Hindlimb muscle (tissue), 1 donor: Measurements from ENCODE around the gene SLC38A8. TPM values are rescaled to one million over a fixed set of nuclear protein-coding genes. Genes with fewer than 3 reads are reported as not detected.

ENCODE experiments used
- DNase-seq: peaks from one replicate; pipeline ENCODE4 v3.0.0-alpha.2; 2013
- polyA plus RNA-seq: library from polyadenylated mRNA; unstranded; fragments of 120-200 nt; gene quantifications from one replicate; pipeline ENCODE4 v1.2.1, GENCODE V29; 2013; ENCODE audit not compliant: insufficient read length

The SLC38A8 gene
- not detected for polyA plus RNA-seq

DNA sequence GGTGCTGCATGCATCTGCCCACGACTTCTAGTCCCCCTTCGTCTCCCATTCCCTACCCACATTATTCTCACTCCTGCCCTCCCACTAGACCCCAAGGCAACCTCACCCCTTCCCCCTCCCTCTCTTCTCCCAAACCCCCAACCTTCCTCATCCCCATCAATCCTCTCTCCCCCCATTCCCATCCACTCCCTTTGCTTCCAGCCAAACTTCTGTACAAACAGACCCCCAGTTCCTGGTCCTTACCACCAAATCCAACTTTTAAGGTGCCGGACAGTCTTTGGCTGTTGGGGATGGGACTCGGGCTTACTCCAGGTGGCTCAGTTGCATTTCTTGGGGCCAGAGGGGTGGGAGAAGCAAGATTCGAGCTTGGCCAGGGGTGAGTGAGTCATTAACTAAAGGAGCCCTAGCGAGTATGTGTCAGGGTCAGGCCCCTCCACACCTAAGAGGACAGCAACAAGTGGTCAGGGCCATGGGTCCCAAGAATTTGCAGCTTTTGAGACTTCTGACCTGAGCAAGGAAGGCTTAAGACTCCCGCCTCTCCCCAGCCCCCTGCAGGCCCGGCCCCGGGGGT lies at the start of gene SLC38A8:
TSS of gene SLC38A8 (minus strand) at position 488 of the 571 bp plus-strand sequence. CDS start 638 bp downstream, outside the sequence.
- DNase-seq: no peak

DNA sequence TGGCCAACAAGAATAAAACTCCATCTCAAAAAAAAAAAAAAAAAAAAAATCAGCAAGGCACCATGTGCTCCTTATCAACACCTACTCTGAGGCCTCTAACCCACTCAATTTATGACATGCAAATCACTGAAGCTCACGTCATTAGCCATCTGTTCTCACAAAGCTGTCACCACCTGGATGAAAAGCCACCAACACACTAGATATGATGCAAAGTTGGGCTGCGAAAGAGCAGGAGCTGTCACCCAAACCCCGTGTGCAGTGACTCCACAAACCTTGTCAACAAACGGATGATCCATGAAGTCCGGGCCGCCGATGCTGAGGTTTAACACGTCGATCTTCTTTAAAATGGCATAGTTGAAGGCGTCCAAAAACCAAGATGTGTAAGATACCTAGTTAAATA lies 48.9 kb upstream of the SLC38A8 start:
- no peak for DNase-seq

DNA sequence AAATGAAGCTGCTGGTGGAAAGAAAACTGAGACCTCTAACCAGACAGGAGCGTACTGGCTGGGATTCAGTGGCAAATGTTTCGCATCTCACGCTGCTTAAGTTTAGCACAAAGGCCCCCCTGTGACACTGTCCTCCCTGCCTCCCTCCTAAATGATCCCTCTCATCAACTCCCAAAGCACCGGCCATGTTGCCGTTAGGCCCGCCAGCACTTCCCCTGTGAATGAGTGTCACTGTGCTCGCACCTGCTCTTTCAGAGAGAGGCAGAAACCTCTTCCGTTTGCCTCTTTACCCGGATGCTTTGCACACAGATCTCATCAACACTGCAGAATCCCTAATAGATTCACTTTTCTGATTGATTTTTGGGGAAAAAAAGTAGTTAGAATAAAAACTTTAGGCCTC lies 47.6 kb upstream of the SLC38A8 start:
- no peak for DNase-seq

DNA sequence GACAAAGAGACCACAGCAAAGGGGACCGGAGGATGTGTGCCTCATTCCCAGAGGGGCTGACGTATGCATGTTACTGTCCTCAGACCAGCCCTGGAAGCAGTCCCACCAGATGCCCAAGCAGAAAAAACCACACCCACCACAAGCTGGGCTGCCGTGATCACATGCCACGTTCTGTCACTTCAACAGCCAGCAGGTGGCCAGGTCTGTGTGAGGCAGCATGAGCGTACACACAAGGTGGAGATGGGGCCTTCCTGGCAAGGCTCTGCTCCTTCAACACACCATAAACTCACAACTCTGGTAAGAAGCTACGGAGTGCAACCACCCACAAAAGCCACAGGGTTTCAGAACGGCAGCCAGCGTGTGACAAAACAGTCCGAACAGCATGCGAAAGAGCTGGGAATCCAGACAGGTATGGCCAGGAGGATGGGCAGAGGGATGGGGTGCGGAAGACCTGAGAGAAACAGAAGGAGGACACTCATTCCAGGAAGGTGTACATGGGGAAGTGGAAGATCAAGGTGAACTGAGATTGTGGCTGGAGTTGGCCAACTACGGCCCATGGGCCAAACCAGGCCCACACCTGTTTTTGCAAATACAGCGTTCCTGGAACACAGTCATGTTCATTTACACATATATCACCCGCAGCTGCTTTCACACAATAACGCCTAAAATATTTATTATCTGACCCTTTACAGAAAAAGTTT lies 46.2 kb upstream of the SLC38A8 start:
- DNase-seq: no peak

DNA sequence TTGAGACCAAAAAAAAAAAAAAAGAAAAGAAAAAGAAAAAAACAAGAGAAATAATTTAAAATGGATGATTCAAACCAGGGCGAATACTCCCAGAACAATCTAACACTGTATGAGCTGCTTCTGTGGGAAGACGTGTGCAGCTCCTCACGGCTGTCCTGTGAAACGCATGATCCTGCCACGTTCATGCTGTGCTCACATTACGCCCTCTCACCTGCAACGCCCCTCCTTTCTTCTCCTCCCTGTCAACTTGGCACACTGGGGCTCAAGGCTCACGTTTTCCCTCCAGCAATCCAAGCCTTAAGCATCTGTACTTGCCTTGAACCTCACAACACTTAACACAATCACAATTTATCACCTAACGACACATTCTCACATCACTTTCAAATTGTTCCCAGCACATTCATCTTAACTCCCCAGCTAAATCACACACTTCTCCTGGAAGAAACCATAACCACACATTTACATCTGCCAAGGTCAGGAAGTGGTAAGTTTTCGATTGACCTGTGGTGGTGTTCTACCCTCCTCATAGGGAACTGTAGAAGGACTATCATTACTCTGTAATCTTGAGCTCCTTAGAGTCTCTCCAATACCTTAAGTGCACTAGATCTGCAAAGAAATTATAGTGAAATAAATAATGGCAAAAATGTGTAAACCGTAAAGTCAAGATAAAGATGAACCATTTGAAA lies 45.0 kb upstream of the SLC38A8 start:
- DNase-seq: no peak

DNA sequence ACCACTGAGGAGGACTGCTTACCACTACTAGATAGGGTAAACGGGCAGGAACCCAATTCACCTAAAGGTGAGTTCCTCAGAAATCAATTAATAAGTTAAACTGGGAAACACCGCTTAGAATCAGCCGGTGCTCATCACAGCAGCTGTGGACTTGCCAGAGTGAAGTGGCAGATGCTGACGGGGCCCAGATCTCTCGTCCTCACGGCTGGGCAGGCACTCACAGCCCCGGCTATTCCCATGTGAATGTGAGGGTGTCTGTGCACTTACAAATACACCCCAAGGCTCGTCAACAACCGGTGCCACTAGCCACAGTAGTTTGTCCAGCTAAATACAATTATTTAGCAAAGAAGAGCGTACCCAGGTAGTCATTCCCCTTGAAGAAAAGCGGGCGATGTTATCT lies 44.4 kb upstream of the SLC38A8 start:
- DNase-seq: no peak

DNA sequence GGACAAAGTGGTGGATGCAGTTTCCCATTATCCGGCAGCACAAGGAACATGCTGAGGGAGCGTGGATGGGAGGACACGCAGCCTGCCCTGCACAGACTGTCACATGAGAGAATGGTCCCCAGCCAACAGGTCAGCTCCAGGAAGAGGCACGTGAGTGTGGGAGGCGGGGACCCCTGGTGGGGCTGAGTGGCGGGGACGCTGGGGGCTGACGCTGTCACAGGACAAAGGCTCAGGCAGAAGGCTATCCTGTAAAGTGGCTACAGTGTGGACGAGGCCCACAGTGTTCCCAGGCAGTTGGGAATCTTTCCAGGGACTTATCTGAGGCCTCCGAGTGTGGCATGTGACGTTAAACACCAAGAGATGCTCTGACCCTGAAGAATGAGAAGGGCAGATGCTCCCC lies 43.7 kb upstream of the SLC38A8 start:
- DNase-seq: no peak

DNA sequence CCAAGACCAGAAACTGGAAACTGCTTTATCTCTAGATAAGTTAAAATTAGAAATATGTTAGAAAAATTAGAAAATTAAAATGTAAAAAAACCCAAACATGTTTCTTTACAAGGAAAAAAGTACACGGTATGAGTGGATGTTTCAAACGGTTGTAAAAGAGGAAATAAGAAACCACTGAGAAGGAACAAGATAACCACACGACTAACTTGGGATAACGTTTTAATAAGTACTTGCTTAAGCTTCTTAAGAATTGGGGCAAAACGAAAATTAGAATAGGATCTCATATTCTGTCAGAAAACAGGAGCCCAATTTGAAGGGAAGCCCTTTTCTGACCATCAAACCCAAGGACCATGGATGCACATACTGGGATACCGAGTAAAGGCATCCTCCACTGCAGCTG lies 43.2 kb upstream of the SLC38A8 start:
- no peak for DNase-seq

DNA sequence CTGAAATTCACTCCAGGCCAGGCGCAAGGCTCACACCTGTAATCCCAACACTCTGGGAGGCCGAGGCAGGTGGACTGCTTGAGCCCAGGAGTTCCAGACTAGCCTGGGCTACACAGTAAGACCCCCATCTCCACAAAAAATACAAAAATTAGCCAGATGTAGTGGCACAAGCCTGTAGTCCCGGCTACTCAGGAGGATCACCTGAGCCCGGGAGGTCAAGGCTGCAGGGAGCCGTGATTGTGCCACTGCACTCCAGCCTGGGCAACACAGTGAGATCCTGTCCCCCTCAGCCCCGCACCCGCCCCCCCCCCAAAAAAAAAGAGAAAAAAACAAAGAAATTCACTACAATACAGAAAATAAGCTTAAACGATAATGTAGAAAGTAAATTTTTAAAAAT lies 42.7 kb upstream of the SLC38A8 start:
- no peak for DNase-seq

DNA sequence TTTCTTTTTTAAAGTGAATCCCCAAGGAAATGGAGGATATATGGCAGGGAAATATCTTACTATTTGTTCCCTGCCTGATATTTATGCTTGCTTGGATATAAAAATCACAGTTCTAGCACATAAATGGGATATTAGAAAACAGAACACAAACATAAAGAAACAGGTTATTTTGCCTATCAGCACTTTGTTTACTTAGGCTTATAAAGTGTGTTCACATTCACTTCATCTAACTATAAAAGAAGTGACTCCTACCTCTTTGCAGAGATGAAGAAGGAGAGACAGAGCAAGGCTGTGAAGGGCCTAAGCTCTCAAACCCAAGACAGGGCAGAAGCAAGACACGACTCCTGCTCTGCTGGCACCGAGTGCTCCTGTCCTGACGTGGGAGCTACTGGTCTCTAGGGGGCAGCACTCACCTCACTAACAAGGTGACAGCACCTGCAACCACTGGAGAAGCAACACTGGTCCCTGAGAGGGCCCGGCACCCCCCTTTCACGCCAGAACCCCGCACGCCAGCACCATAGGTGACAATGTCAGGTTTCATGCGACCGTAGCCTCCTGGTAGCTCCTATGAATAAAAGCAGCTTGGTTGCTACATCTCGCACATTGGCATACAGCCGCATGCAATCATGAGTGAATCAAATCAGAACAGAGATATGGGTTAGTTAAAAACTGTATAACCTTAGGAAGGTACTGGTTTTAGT lies 42.1 kb upstream of the SLC38A8 start:
- DNase-seq: no peak

DNA sequence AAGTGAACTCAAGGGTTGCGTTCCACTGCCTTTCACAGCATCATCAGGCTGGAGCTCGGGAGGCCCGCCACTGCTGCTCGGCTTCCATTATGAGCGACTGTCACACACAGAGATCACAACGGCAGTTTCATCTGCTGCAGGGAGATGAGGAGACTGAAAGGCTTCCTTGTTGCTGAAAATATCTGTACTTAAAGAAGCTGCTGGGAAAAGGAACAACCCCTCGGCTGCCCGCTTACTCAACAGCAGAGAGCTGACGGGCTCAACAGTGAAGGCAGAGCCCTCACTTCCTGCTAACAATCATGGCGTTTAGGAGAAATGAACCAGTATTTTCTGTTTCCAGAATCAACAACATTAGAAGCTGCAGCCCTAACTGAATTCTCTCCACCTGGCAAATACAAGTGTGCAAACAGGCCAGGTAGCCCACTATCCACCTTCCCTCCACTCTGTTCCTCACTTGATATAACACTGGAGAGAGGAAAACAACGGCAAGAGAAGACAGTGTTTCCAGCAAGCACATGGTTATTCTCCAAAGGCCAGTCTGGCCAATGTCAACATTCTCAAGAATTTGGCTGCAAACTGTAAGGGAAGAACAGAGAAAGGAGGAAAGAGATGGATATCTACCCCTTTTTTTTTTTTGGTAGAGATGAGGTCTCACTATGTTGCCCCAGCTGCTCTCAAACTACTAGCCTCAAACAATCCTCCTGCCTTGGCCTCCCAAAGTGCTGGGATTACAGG lies 40.4 kb upstream of the SLC38A8 start:
- no peak for DNase-seq

DNA sequence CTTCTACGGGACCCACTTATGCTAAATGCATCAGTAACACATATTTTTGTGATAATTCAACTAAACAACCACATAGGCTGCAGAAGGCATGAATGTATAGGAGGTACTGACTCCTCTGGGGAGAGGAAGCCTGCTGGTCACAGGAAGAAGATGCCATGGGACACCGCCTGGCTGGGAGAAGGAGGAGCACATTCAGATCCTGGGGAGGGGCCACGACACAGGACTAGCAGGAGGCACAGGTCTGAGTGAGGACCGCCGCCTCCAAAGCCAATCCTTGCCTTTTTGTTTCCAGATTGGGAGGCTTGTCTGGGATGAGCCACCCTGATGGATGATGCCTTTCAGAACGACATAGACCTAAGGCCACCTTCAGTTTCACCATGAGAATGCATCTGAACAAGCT lies 39.5 kb upstream of the SLC38A8 start:
- no peak for DNase-seq

DNA sequence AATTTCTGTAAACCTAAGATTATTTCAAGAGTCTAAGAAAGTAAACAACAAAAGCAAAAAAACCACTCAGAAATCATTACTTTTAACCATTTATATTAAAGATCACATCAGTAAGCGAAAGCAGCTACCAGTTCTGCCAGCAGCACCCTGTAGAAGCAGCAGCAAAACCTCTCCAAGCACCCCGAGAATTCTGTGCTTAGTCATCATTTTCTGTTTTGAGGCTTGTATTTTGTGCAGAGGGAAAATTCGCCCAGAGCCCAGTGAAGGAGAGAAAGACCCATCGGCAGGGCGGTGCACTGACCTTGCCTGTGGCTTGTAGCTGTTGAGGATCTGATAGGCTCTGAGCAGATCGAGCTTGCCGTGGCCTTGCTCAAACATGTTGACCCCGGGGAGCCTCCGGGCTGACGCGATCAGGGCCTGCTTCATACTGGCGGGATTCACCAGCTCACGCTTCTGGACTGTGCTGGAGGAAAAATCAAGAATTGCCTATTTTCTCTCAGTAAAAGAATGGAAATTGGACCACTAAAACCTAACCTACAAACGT lies 38.9 kb upstream of the SLC38A8 start:
- DNase-seq: no peak

DNA sequence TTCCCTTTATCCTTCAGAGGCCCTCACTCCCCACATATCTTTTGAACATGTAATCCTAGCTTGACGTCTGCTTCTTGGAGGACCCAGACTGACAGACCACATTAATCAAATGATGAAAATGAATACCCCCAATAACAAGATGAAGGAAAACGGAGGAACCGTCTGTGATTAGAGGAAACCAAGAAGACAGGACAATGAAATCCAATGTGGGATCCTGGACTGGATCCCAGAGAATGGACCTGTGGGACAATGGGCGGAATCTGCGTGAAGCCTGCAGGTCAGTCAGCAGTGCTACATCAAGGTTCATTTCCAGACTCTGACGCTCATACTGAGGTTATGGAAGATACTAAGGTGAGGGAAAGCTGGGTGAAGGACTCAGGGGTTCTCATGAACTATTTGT lies 38.2 kb upstream of the SLC38A8 start:
- no peak for DNase-seq

DNA sequence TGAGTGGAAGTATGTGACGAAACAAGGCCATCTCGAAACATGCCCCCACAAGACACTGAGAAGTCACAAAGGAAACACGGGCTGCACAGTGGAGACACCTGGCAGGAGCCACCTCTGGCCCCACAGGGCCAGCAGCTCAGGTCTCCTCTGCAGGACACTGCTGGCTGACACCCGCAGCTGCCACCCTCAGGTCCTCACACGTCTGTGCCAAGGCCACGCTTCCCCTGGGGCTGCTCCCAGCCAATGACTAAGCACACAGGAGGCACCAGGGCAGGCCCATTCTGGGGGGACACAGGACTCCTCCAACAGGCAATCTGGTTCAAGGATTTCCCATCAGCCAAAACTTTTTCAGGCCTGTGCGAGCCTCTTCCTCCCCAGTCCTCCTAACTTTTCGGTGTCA lies 37.8 kb upstream of the SLC38A8 start:
- no peak for DNase-seq

DNA sequence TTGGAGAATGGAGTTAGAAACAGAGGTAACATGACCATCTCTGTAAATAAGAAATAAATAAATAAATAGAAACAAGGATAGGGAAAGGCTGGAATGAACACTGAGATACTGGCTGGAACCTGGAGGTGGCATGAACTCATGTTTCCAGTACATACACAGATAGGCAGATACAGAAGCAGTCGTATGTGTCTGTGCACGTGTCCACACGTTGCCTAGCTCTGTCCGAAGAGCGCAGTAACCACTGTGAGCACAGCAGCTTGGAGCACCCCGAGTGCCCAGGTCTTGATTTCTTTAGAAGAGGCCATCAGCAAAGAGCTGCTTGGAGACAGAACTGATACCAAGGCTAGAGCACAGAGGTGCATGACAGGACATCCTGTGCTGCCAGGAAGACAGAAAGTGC lies 37.1 kb upstream of the SLC38A8 start:
- DNase-seq: no peak

DNA sequence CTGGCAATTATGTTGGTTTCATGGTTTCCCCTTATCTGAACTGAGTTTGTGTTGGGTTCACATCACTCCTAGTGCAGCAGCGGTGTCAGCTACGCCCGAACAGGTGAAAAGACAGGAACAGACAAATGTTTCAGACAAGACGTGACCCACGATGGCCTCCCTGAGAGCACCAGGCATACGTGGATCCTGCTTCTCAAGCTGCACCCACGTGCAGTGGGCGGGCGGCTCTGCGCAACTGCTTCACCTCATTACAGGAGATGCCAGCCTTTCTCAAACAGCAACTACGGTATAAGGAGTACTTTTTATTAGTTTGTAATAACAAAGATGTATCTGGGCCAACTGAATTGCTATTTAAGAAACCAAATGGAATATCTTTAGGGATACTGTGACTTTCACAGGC lies 32.8 kb upstream of the SLC38A8 start:
- DNase-seq: no peak

DNA sequence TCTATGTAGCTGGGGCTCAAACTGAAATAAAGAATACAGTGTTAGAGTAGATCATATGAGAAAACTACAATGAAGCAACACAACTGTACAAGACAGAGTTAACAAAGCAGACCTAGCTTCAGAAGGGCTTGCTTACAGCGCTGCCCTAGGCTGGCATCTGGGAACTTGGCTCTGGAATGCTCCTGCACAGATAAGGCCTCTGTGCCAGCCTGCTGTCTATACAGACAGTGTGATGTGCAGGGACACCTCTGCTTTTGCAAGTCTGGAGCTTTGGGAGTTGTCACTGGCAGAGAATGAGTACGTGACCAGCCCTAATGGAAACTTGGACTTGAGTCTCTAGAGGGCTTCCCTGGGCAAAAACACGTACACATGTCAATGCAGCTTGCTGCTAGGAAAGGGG lies 32.1 kb upstream of the SLC38A8 start:
- DNase-seq: no peak

DNA sequence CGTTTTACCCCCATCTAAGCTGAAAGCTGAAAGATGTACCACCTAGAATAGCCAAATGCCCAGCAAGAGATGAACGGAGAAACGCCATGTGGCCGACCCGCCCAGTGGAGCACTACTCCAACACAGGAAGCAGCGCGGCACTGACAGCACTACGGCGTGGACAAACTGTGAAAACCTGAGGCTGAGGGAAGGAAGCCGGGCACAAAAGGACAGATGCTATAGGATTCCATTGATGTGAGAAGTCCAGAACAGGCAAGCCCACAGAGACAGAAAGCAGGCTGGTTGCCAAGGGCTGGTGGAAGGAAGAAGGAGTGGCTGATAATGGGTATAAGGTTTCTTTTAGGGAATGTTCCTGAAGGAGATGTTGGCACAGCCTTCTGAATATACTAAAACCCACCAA lies 29.4 kb upstream of the SLC38A8 start:
- no peak for DNase-seq

DNA sequence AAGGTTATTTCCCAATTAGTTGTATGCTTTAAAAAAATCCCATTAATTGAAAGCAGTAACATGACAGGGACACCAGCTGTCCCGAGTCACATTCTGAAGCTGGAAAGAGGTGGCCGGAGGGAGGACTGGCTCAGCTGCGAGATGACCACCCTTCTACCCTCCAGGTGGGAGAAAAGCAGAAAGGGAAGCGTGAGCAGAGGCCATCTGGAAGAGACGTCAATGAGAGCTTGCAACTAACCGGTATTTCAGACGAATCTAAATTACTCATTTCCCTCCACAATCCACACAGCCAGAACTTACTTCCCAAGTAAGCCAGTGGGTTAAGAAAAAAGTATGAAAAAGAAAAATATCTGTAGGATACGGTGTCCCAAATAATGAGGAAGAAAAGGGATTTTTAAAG lies 28.5 kb upstream of the SLC38A8 start:
- DNase-seq: no peak

DNA sequence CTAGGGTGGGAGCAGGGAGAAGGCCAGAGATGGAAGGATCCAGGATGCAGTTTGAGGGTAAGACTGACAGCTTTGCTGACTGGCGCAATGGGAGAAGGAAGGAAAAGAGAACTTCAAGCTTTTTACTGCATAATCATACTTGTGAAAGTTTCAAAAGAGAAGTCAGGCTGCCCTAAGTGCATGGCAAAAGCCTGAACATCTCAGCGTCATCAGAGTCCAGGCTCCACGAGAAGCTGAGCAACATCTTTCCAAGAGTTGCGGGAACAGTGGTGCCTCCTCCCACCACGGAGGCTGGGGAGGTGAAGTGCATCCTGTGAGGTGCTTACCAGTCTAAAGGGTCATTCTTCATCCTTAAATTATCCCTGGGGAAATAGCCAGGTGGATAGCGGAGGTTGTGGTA lies 26.9 kb upstream of the SLC38A8 start:
- no peak for DNase-seq

DNA sequence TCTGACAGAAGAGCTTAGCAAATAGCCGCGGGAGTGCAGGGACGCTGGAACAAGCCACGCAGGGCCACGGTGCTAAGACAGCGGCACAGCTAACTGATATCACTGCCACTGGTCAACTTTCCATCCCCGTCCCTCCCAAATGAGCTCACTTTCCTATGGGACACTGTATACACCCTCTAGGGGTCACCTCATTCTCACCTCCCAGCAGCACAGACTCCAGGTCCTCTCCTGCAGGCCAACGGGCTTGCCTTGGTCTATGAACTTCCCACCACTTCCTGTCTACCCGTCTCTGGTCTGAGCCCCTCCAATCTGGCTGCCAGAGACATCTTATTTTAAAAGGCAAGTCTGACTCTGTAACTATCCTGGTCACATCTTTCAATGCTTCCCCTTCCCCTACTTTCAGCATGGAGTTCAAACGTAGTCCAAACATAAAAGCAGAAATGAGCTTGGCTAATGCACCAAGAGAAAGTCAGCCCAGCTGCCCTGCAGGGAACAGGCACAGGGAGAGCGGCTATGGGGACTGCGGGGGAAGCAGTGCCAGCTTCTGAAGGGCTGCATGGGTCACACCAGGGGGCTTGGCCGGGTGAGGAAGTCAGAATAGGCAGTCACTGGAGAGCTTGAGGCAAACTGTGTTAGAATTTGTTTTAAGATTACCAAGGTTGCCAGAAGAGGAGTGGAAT lies 26.3 kb upstream of the SLC38A8 start:
- no peak for DNase-seq
